ENCODE data around the gene NECTIN3. TPM values are rescaled to one million over a fixed set of nuclear protein-coding genes. Genes with fewer than 3 reads are reported as not detected.

NECTIN3 gene
- total and polyA plus RNA-seq, 2 donors (not counting 1 experiment from before 2014, with no cell fraction given) = 0.19 to 1.9 TPM

DNA sequence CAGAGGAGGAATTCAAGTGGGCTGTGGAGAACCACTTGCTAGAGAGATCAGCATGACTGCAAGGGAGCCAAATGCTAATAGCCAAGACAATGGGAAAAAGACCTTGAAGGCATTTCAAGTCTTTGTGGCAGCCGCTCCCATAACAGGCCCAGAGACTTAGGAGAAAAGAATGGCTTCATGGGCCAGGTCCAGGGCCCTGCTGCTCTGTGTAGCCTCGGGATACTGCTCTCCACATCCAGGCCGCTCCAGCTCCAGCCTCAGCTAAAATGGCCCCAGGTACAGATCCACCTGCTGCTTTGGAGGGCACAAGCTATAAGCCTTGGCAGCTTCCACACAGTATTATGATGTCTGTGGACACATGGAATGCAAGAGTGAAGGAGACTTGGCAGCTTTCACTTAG, 157.7 kb downstream of the NECTIN3 start:
- H3K27me3 ChIP-seq (replicated peaks in 1 of 4; ENCODE audit: control extremely low read depth in 1 of 4, control insufficient read depth in 3 of 4, insufficient read depth in 4 of 4, low read length in 3 of 4) = no peaks in the 10 kb centered on the region
- Mint-ChIP-seq H3K4me3 (no peak overlapping the region), H3K9me3 (ENCODE audit: insufficient read depth) (no peaks in the 10 kb centered on the region), H3K27ac (no peak overlapping the region), H3K4me1 (no peaks in the 10 kb centered on the region), H3K27me3 (no peaks in the 10 kb centered on the region)
- TF ChIP-seq EZH2 (IDR thresholded peaks at IDR 0.05; ENCODE audit: borderline replicate concordance, insufficient read depth, low read depth, low read length, poor library complexity, severe bottlenecking) = no peak
- WGBS (ENCODE audit: insufficient coverage) = 93% methylated on average over 3 of the region's 3 CpGs
- ChIA-PET POLR2A (no interaction called here), CTCF (no interaction called here)
- no peaks in the 10 kb centered on the region for H4K20me1 ChIP-seq (ENCODE audit: control insufficient read depth, insufficient read depth, low read length, poor library complexity, severe bottlenecking)
- no peak overlapping the region for H3K4me2 ChIP-seq (replicated peaks; ENCODE audit: low read depth, low read length, poor library complexity, severe bottlenecking)
- H3K9ac ChIP-seq (ENCODE audit: low read length) = no peak overlapping the region
- H3K4me1 ChIP-seq (ENCODE audit: control insufficient read depth in 2 of 2, insufficient read depth in 2 of 2, low read length in 2 of 2) = no peaks in the 10 kb centered on the region
- intact Hi-C loops (cut with micrococcal nuclease) = no loop called here
- no peaks in the 10 kb centered on the region for H3K36me3 ChIP-seq (replicated peaks in 1 of 2; ENCODE audit: control extremely low read depth in 1 of 2, control insufficient read depth in 1 of 2, extremely low read depth in 1 of 2, insufficient read depth in 2 of 2, low read length in 1 of 2)
- no peak overlapping the region for H2AFZ ChIP-seq (ENCODE audit: insufficient read depth, low read depth, low read length, poor library complexity, severe bottlenecking)
- no peak overlapping the region for H3K27ac ChIP-seq (ENCODE audit: low read length in 2 of 2)
- no peaks in the 10 kb centered on the region for H3K79me2 ChIP-seq (ENCODE audit: control insufficient read depth, insufficient read depth, low read length)
- ATAC-seq (ENCODE audit: low read depth) = no peak
- peaks cover 0 to 4% (median 1%) of the 10 kb centered on the region in 3 donors for H3K9me3 ChIP-seq (ENCODE audit: control extremely low read depth in 1 of 3, control insufficient read depth in 2 of 3, insufficient read depth in 1 of 3, low read length in 2 of 3)
- no peak overlapping the region for H3K4me3 ChIP-seq (ENCODE audit: control extremely low read depth in 1 of 5, extremely low read depth in 1 of 5, insufficient read depth in 1 of 5, low read depth in 2 of 5, low read length in 4 of 5)
- DNase-seq = no peak

DNA sequence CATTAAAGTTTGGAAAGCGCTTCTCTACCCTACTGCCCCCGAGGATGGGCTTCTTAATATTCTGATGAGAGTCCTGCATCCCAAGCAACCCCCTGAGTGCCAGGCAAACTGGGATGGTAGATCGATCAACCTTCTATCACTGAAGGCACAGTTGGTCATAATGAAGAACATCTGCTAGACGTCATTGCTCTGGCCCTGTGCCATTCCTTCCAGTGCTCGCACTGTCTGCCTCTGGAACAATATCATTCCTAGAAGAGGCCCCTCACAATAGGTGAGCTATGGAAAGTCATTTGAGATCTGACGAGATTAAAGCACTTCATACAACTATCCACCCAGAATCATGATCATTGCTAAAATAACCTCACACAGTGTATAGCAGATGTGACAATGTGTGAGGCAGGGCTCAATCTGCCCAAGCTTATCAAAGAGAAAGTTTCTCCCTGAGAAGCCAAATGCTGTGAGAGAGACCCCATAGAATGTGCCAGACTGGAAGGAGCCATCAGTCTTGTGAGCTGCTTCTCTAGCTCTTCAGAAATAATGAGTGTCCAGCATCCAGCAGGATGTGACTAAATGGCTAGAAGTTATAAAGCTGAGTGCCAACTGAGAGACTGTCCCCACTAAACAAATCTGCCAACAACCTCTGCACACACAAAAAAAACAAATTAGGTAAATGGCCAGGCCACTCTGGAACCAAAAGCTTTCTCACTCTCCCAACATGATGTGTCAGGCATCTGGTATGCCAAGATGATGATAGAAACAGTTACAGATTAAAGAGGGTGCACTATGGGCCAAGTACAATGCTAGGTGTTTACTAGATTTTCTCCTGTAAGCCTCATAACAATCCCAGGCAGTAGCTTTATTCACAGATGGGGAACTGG, 165.5 kb downstream of the NECTIN3 start:
- Mint-ChIP-seq H3K4me3 (no peak overlapping the region), H3K27me3 (no peaks in the 10 kb centered on the region), H3K9me3 (ENCODE audit: insufficient read depth) (peaks cover 2% of the 10 kb centered on the region), H3K27ac (no peak overlapping the region), H3K4me1 (peaks cover 6% of the 10 kb centered on the region)
- H3K27me3 ChIP-seq (replicated peaks in 1 of 4; ENCODE audit: control extremely low read depth in 1 of 4, control insufficient read depth in 3 of 4, insufficient read depth in 4 of 4, low read length in 3 of 4) = no peaks in the 10 kb centered on the region
- H3K9me3 ChIP-seq (ENCODE audit: control extremely low read depth in 1 of 3, control insufficient read depth in 2 of 3, insufficient read depth in 1 of 3, low read length in 2 of 3) = peaks cover 0 to 3% (median under 1%) of the 10 kb centered on the region in 3 donors
- no peaks in the 10 kb centered on the region for H3K4me1 ChIP-seq (ENCODE audit: control insufficient read depth in 2 of 2, insufficient read depth in 2 of 2, low read length in 2 of 2)
- H3K9ac ChIP-seq (ENCODE audit: low read length) = no peak overlapping the region
- DNase-seq (no peak), ATAC-seq (ENCODE audit: low read depth) (no peak)
- H3K79me2 ChIP-seq (ENCODE audit: control insufficient read depth, insufficient read depth, low read length) = no peaks in the 10 kb centered on the region
- intact Hi-C loops (cut with micrococcal nuclease) = no loop called here
- TF ChIP-seq, protein P1, sequence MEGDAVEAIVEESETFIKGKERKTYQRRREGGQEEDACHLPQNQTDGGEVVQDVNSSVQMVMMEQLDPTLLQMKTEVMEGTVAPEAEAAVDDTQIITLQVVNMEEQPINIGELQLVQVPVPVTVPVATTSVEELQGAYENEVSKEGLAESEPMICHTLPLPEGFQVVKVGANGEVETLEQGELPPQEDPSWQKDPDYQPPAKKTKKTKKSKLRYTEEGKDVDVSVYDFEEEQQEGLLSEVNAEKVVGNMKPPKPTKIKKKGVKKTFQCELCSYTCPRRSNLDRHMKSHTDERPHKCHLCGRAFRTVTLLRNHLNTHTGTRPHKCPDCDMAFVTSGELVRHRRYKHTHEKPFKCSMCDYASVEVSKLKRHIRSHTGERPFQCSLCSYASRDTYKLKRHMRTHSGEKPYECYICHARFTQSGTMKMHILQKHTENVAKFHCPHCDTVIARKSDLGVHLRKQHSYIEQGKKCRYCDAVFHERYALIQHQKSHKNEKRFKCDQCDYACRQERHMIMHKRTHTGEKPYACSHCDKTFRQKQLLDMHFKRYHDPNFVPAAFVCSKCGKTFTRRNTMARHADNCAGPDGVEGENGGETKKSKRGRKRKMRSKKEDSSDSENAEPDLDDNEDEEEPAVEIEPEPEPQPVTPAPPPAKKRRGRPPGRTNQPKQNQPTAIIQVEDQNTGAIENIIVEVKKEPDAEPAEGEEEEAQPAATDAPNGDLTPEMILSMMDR (IDR thresholded peaks at IDR 0.05) = no peak
- no peak for TF ChIP-seq EZH2 (IDR thresholded peaks at IDR 0.05; ENCODE audit: borderline replicate concordance, insufficient read depth, low read depth, low read length, poor library complexity, severe bottlenecking)
- H3K36me3 ChIP-seq (replicated peaks in 1 of 2; ENCODE audit: control extremely low read depth in 1 of 2, control insufficient read depth in 1 of 2, extremely low read depth in 1 of 2, insufficient read depth in 2 of 2, low read length in 1 of 2) = no peaks in the 10 kb centered on the region
- 89% methylated on average over 3 of the region's 6 CpGs for WGBS (ENCODE audit: insufficient coverage)
- H4K20me1 ChIP-seq (ENCODE audit: control insufficient read depth, insufficient read depth, low read length, poor library complexity, severe bottlenecking) = no peaks in the 10 kb centered on the region
- ChIA-PET CTCF (no interaction called here), POLR2A (no interaction called here)
- no peak overlapping the region for H3K4me3 ChIP-seq (ENCODE audit: control extremely low read depth in 1 of 5, extremely low read depth in 1 of 5, insufficient read depth in 1 of 5, low read depth in 2 of 5, low read length in 4 of 5)
- H2AFZ ChIP-seq (ENCODE audit: insufficient read depth, low read depth, low read length, poor library complexity, severe bottlenecking) = no peak overlapping the region
- no peak overlapping the region for H3K27ac ChIP-seq (ENCODE audit: low read length in 2 of 2)
- H3K4me2 ChIP-seq (replicated peaks; ENCODE audit: low read depth, low read length, poor library complexity, severe bottlenecking) = no peak overlapping the region
